Cardiac atrium fibroblast (primary cell): ENCODE measurements around the gene PTPN12. TPM values are rescaled to one million over a fixed set of nuclear protein-coding genes. Genes with fewer than 3 reads are reported as not detected.

Source experiments
- total RNA-seq: library from RNA; depleted of rRNA; stranded (reverse); fragments of >200 nt; gene quantifications from 2 replicates; pipeline ENCODE4 v1.2.3, GENCODE V29; 2015

PTPN12 gene
- 29.1 and 29.6 TPM in 2 replicates for total RNA-seq

GRCh38 chr7:77537136-77537777 lies at the start of gene PTPN12:
Gene PTPN12, plus strand, starts transcription at chr7:77537295. Its CDS starts 252 bp downstream, at chr7:77537547.

Other genes starting within 250 kb of the PTPN12 start
- gene GSAP, start 120.9 kb upstream of the PTPN12 start, total RNA-seq, result 0.18 and 4.1 TPM in 2 replicates
- 5.2 and 6.3 TPM in 2 replicates for gene RSBN1L, start 159.2 kb downstream of the PTPN12 start, total RNA-seq